A549 treated with AZD9567 at 1 μM for 4 hours (cell line): ENCODE results near the gene RGS9BP. TPM values are rescaled to one million over a fixed set of nuclear protein-coding genes. Genes with fewer than 3 reads are reported as not detected.

Experiments used
- total RNA-seq: library from RNA; stranded (reverse); fragments of 200-300 nt; extraction: Qiagen RNA extraction; gene quantifications from 5 replicates; pipeline ENCODE4 v1.2.3, GENCODE V29; 2022; ENCODE audit not compliant: insufficient read depth

The RGS9BP gene, protein sequence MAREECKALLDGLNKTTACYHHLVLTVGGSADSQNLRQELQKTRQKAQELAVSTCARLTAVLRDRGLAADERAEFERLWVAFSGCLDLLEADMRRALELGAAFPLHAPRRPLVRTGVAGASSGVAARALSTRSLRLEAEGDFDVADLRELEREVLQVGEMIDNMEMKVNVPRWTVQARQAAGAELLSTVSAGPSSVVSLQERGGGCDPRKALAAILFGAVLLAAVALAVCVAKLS
- 0.36 to 0.46 TPM (median 0.44 TPM) in 4 of 5 replicates, not detected in the other for total RNA-seq

DNA sequence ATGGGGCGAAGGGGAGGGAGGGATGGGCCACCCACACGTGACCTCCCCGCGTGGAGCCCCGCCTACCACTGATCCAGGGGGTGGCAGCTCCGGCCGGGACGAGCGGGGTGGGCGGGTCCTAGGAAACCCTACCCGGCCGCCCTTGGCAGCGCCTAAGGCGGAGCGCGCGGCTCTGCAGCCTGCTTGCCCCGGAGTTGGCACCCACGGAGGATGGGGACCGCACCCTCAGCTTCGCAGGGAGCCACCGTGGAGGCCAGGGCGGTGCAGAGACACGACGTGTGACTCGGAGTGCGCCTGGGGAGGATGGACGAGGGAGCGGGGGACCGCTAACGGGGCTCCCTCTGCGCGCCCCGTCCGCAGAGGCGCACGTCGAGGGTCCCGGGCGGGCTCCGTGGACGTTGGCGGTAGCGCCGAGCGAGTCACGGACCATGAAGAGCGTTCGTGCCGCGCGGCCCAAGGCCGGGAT, at the start of gene RGS9BP:
RGS9BP (plus strand) TSS at position 129 of the 466 bp plus-strand sequence. CDS start 416 bp downstream, outside the sequence.

DNA sequence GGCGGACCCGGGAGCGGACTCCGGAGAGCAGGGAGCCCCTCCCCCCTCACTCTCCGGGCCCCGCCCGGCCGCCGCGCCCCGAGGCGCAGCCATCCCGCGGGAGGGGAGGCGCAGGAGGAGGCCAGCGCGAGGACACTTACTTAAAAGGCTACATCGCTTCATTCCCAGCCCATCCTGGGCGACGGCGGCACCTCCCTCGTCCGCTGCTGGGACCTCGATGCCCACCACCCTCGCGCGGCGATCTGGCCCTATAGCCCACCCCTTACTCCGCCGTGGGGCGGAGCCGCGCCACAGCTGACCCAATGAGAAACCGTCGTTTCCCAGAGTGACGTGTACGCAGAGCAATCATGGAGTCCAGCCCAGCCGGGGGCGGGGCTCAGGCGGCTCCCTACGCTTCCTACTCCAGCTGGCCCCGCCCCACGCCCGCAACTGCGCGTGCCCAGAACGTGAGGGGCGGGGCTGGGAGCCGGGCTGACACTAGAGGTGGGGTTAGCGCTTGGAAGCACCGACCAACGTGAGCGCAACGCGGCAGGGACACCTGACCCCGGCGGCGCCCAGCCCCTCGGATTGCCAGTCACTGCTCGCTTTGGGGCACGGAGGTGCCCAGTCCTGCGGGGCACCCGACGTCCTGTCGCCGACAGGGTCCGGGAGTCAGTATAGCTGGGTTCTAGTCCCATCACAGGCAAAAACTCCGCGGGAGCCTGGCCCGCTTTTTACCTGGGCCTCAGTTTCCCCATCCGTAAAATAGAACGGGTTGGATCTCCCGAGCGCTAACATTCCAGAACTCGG, 523 bp upstream of the RGS9BP start, which contains the start of gene ANKRD27:
ANKRD27 (minus strand) TSS at position 250 of the 789 bp plus-strand sequence. CDS start 16,165 bp downstream, outside the sequence.

GRCh38 chr19:32691291-32691951, 15.8 kb downstream of the RGS9BP start, which contains the start of gene NUDT19:
NUDT19 (plus strand) TSS chr19:32691821; CDS start chr19:32691961, 140 bp downstream.

DNA sequence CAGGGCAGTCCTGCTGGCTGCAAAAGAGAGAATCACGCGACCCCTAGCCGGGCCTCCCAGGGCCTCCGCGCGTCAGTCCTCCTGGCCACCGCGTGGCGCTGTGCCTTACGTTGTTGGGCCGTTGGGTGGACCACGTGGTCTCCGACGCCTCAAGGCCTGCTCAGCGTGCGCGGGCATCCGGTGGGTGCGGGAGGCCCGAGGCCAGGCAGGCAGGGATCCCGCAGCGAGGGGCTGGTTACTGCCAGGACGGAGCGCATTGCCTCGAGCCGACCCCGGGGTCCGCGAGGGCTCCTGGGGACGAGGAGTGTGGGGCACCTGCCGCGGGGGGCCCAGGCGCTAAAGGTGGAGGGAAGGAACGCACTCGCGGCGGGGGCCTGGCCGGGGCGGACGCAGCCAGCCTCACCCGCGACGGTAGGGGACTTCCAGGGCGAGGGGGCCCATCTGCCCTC, 44.0 kb downstream of the RGS9BP start, which contains the start of gene TDRD12:
TDRD12 (plus strand) TSS at position 157 of the 449 bp plus-strand sequence. CDS start 306 bp downstream, outside the sequence.

Other genes with a start within 250 kb of the RGS9BP start
- gene PDCD5, start 94.7 kb upstream of the RGS9BP start, total RNA-seq = 452 to 478 TPM (median 455 TPM) in 5 replicates
- 42.0 to 57.3 TPM (median 51.9 TPM) in 5 replicates for gene ANKRD27, start 668 bp upstream of the RGS9BP start, total RNA-seq
- 36.2 to 45.0 TPM (median 36.6 TPM) in 5 replicates for gene NUDT19, start 16.0 kb downstream of the RGS9BP start, total RNA-seq
- 0.14 to 0.28 TPM (median 0.20 TPM) in 4 of 5 replicates, not detected in the other for gene TDRD12, start 43.9 kb downstream of the RGS9BP start, total RNA-seq
- 0.47 to 0.67 TPM (median 0.57 TPM) in 4 of 5 replicates, not detected in the other for gene SLC7A9, start 193.9 kb downstream of the RGS9BP start, total RNA-seq